ENCODE measurements around the gene PAM16.

PAM16 gene

GRCh38 chr16:4297480-4297879, 53.6 kb downstream of the PAM16 start:
- no peak for DNase-seq

GRCh38 chr16:4295581-4295980, 55.5 kb downstream of the PAM16 start:
- no peak for DNase-seq

GRCh38 chr16:4293822-4294457, 57.2 kb downstream of the PAM16 start:
- DNase-seq = no peak

GRCh38 chr16:4293181-4293716, 57.9 kb downstream of the PAM16 start:
- DNase-seq = no peak

- no peak for DNase-seq
These were observed 59.4 kb downstream of the PAM16 start for GRCh38 chr16:4291699-4292098.

Measured in suppressor macrophage (primary cell).